SK-N-MC (cell line): Measurements from ENCODE around the gene COQ8A.
"Not testable (repeated sequence)": the region's sequence is repeated elsewhere in the genome, so short reads cannot be mapped to it uniquely, and the experiment has no call there.

Experiments
- DNase-seq: peaks from one replicate; pipeline ENCODE4 v3.0.0-alpha.2; 2011; ENCODE audit warnings: low read depth, low spot score
- H3K27ac ChIP-seq: fragments of 200-600 bp; sonication (generic); 2 replicates; pipeline ENCODE4 v1.5.1; 2016; ENCODE audit warnings: mixed run types
- H3K36me3 ChIP-seq: fragments of 200-600 bp; sonication (generic); 2 replicates; pipeline ENCODE4 v1.6.1; 2017; ENCODE audit warnings: antibody characterized with exemption, low read length, mixed read lengths; ENCODE audit not compliant: insufficient read depth
- H3K4me3 ChIP-seq: fragments of 200-600 bp; sonication (generic); 2 replicates; pipeline ENCODE4 v1.5.1; 2016
- H3K9ac ChIP-seq: fragments of 200-600 bp; sonication (generic); 2 replicates; pipeline ENCODE4 v1.8.0; 2017; ENCODE audit warnings: mixed run types, mixed read lengths; ENCODE audit not compliant: insufficient read length
- H3K9me3 ChIP-seq: fragments of 200-600 bp; sonication (generic); 2 replicates; pipeline ENCODE4 v1.6.1; 2017; ENCODE audit warnings: low read depth, mild to moderate bottlenecking, antibody characterized with exemption, low read length, moderate library complexity, mixed read lengths
- EZH2 ChIP-seq: fragments of 200-600 bp; sonication (generic); IDR thresholded peaks from one replicate; pipeline ENCODE4 v1.6.1; 2017; ENCODE audit warnings: antibody characterized with exemption
- FOXP2 ChIP-seq: optimal IDR thresholded peaks from 2 replicates; pipeline ENCODE3; 2011; ENCODE audit warnings: mild to moderate bottlenecking, moderate library complexity; ENCODE audit not compliant: insufficient read depth; ENCODE audit errors: extremely low read length, control extremely low read depth
- POLR2AphosphoS5 ChIP-seq: IDR thresholded peaks from 2 replicates; pipeline ENCODE4 v1.6.1; 2012; ENCODE audit warnings: mild to moderate bottlenecking, low read depth, low read length, borderline replicate concordance

COQ8A gene

DNA sequence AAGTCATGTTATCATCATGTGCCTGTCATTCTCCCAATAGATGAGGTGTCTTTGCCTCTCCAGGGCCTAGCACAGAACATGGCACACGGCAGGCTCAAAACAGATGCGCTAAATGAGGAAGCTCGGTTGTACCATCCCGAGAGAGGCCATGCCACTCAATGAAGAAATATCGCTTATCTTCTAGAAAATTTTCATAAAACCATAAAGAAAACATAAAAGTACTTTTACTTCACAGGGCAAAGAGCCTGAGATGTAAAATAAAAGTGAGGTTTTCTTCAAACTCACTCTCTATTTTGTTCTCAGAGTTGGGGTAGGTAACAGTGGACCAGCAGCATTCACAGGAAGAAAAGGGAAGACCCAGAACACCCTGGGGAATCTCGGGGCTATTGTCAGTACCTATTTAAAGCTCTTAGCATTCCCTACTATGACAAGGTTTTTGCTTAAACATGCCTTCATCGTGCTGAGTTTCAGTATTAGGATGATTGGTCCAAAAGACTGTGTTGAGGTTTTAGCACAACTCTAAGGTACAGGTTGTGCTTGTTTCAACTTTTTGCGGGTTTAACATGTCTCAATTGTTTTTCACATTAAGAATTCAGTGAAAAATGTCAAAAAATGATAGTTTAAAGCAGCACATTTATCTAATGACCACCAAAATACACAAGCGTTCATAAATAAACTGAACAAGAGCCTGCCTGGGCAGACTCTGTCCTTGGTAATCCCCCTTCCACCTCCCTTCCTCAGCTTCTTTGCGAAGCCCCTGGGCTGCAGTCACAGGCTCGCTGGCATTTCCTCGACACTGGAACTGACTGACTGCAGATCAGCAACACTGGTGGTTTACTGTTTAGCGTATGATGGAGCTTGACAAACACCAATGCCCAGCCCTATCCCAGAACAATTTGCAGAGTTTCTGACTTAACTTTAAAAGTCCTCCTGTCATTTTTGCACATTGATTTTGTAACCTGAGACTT lies 55.6 kb downstream of the COQ8A start:
- Histone ChIP-seq H3K9me3 (peaks cover 3% of the 10 kb centered on the region; the same call in 1 of the 2 replicates), H3K9ac (no peak overlapping the region), H3K27ac (no peak overlapping the region), H3K36me3 (no peaks in the 10 kb centered on the region), H3K4me3 (no peak overlapping the region)
- TF ChIP-seq EZH2 (no peak), POLR2AphosphoS5 (no peak), FOXP2 (no peak)
- DNase-seq = no peak

DNA sequence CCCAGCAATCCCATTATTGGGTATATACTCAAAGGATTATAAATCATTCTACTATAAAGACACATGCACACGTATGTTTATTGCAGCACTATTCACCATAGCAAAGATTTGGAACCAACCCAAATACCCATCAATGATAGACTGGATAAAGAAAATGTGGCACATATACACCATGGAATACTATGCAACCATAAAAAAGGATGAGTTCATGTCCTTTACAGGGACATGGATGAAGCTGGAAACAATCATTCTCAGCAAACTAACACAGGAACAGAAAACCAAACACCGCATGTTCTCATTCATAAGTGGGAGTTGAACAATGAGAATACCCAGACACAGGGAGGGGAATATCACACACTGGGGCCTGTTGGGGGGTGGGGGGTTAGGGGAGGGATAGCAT lies 59.5 kb downstream of the COQ8A start:
- H3K36me3 ChIP-seq, H3K9ac ChIP-seq, H3K9me3 ChIP-seq, H3K4me3 ChIP-seq, DNase-seq, H3K27ac ChIP-seq: not testable (repeated sequence)

DNA sequence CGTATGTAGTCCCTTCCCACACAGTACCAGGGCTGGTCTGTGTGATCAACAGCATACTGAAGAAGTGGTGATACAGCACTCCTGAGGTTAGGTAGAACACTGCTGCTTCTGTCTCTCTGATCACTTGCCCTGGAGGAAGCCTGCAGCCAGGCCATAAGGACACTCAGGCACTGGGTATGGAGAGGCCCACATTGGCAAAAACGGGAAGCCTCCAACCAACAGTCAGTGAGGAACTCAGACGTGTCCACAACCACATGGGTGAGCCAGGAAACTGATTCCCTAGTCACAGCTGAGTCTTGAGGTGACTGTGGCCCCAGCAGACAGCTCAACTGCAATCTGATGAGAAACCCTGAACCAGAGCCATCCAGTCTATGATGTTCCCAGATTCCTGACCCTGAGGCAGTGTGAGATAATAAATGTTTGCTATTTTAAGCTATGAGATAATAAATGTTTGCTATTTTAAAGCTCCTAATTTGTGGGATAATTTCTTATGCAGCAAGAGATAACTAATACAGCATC lies 62.5 kb downstream of the COQ8A start:
- TF ChIP-seq FOXP2 (no peak), EZH2 (no peak), POLR2AphosphoS5 (no peak)
- H3K36me3 ChIP-seq = peaks cover 4% of the 10 kb centered on the region; the same call in 1 of the 2 replicates
- H3K9ac ChIP-seq = no peak overlapping the region
- no peak overlapping the region for H3K4me3 ChIP-seq
- peaks cover 3% of the 10 kb centered on the region; the same call in 1 of the 2 replicates for H3K9me3 ChIP-seq
- no peak for DNase-seq
- H3K27ac ChIP-seq = no peak overlapping the region

DNA sequence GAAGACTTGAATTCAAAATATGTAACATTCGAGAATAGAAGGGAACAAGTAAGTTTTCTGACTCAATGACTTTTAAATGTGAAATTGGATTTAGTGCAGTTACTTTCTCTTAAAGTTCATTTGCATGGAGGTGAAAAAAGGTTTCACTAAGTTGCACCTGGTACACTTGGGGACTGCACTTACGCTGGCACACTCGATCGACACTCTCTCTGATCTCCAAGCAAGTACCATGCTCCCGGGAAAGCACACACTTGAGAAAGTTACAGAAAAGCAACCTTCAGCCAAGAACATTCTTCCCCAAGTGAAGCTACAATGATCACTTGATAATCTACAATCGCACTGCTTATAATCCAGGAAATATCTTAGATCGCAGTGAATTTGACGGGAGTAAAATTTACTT lies 63.1 kb downstream of the COQ8A start:
- TF ChIP-seq EZH2 (no peak), FOXP2 (no peak), POLR2AphosphoS5 (no peak)
- Histone ChIP-seq H3K9ac (no peak overlapping the region), H3K9me3 (peaks cover 3% of the 10 kb centered on the region; the same call in 1 of the 2 replicates), H3K36me3 (peaks cover 4% of the 10 kb centered on the region; the same call in 1 of the 2 replicates), H3K4me3 (no peak overlapping the region), H3K27ac (no peak overlapping the region)
- no peak for DNase-seq

DNA sequence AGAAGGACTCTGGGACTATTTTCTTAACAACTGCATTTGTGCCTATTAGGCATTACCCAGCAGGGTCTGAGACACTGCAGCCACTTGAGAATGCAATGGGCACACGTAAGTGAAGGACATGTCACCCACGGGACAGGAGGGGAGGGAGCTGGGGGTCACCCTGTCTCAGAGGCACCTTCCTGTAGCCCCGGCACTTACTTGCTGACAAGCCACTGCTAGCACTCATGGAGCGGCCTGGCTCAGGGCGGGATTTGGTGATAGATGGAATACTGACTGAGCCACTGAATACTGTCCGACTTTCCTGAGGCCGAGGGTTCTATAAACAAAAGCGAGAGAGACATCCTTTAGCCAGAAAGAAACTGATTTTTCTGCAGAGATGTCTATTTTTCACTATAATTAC lies 64.7 kb downstream of the COQ8A start:
- Histone ChIP-seq H3K9ac (no peak overlapping the region), H3K27ac (no peak overlapping the region), H3K9me3 (peaks cover 3% of the 10 kb centered on the region; the same call in 1 of the 2 replicates), H3K4me3 (no peak overlapping the region), H3K36me3 (peaks cover 4% of the 10 kb centered on the region; the same call in 1 of the 2 replicates)
- TF ChIP-seq EZH2 (no peak), POLR2AphosphoS5 (no peak), FOXP2 (no peak)
- no peak for DNase-seq

DNA sequence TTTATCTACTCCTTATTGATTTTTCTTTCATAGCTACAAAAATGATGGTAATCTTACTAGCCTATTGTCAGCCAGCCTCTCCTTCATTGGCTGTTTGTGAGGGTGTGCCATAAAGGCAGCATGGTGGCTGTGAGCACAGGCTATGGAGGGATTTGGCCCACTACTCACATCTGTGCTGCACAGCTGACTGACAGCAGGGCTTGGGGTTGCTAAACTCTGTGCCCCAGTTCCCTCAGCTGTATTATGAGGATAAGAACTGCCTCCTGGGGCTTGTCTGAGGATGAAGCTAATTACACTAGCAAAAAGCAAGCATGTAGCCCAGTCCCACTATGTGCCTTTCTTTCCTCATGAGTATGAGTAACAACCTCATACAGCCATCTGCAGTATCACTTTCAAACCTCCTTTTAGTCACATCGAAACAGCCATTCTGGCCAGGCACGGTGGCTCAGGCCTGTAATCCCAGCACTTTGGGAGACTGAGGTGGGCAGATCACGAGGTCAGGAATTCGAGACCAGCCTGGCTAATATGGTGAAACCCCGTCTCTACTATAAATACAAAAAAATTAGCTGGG lies 66.2 kb downstream of the COQ8A start:
- Histone ChIP-seq H3K4me3 (no peak overlapping the region), H3K9me3 (no peaks in the 10 kb centered on the region), H3K27ac (no peak overlapping the region), H3K36me3 (peaks cover 9% of the 10 kb centered on the region; the same call in 1 of the 2 replicates), H3K9ac (no peak overlapping the region)
- no peak for DNase-seq
- TF ChIP-seq POLR2AphosphoS5 = no peak
- no peak for TF ChIP-seq FOXP2
- TF ChIP-seq EZH2 = no peak

DNA sequence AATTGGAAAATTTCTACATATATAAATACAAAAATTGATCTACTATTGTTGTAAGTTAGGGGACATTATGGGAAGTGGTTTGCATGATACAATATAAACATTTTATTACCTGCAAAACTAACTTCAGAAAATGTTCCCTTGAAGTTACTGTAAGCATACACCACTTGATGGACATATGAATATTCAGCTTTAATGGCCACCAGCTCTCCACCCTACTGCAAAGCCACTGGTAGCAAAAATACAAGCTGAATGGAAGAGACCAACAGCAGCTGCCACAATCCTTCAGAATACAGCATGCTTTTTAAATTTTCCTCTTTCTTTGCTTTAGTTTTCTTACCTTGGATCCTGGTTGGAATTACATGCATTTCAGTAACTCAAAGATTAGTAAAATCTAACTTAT lies 69.8 kb downstream of the COQ8A start:
- H3K9ac ChIP-seq = no peak overlapping the region
- no peak for DNase-seq
- peaks cover 5% of the 10 kb centered on the region; the same call in 1 of the 2 replicates for H3K36me3 ChIP-seq
- TF ChIP-seq FOXP2 (no peak), POLR2AphosphoS5 (no peak), EZH2 (no peak)
- H3K9me3 ChIP-seq = no peaks in the 10 kb centered on the region
- H3K27ac ChIP-seq = no peak overlapping the region
- no peak overlapping the region for H3K4me3 ChIP-seq

DNA sequence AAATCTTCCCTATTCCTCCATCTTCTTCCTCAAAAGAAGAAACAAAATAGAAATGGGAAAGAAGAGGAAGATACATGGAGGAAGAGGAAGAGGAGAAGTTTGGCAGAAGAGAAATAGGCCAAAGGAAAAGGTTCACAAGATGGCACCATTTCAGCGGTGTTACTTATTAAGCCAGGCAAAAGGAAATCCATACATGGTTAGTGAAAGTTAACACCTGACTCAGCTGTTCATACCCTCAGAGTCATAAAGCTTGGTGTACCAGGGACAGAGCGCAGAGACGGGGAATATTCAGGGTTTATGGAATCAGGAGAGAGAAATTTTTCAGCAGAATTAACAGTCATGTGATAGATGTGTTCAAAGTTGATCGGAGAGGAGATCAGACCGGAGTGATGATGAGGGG lies 70.6 kb downstream of the COQ8A start:
- Histone ChIP-seq H3K9me3 (no peaks in the 10 kb centered on the region), H3K4me3 (no peak overlapping the region), H3K36me3 (peaks cover 9% of the 10 kb centered on the region; the same call in 1 of the 2 replicates), H3K9ac (no peak overlapping the region), H3K27ac (no peak overlapping the region)
- TF ChIP-seq POLR2AphosphoS5 (no peak), FOXP2 (no peak), EZH2 (no peak)
- no peak for DNase-seq

DNA sequence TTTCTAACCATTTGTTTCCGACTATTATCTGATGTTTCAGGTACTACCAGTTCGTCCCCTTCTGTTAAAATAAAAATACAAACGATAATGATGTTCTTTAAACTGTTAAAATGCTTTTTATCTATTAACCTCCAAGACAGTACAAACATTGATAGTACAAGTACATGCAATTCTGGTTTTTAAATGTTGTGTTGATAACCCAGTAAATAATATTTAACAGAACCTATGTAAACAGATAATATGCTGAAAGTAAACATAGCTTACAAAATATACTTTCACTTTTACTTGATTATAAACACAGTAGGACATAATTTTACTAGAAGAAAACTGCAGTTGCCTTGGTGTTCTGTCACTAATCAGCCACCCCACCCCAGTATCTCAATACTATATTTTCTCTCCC lies 76.9 kb downstream of the COQ8A start:
- H3K9me3 ChIP-seq = no peaks in the 10 kb centered on the region
- TF ChIP-seq EZH2 (no peak), POLR2AphosphoS5 (no peak), FOXP2 (no peak)
- no peak overlapping the region for H3K27ac ChIP-seq
- no peak overlapping the region for H3K9ac ChIP-seq
- no peak for DNase-seq
- H3K36me3 ChIP-seq = peaks cover 33% of the 10 kb centered on the region
- no peak overlapping the region for H3K4me3 ChIP-seq
